ENCODE measurements around the gene NCOA6.
"Not testable (repeated sequence)": the region's sequence is repeated elsewhere in the genome, so short reads cannot be mapped to it uniquely, and the experiment has no call there.

The NCOA6 gene

DNA sequence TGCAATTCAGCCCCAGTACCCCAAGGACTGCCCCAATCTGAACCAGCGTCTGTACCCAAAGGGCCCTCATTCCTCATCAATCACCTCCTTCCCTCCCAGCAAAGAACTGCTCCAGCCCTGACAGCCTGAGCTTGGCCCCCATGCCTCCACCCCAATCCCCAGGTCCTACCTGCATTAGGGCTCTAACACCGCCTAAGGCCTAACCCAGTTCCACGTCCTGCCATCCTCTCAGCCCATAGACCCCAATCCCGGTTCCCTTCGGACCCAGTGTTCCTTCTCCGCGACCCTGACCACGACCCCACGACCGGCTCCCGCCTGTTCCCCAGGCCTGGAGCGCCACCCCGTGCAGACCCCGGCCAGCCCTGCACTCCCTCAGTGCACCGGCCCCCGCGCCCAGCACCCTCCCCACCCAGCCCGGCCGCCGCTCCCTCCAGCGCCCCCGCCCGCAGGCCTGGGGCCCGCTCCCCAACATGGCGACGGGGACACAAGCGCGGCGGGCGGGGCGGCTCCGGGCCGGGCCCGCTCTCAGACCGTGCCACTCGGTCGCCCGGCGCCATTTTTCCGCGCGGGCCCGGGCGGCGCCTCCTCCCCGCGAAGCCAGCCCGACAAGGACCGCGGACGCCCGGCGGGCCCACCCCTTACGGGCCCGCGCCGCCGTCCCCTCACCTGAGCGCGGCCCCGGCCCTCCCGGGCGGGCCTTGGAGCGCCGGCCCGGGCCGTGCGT lies 483 bp downstream of the NCOA6 start:
- DNase-seq: peak; percentile 64

DNA sequence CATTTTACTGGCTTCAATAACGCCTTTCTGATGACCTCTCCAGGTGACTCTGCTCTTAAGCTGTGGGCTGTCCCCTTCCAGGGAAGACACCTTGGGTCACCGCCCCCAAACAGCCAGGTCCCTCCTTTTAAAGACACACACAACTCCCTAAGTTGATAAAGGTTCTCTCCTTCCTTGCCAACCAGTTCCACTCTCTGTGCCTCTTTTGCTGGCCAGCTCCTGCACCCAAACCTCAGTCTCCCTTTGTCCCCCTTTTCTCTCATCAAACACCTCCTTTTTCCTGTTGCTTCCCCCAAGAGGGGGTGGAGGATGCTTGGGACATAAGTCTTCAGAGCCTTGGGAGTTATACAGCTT lies 1.0 kb downstream of the NCOA6 start:
- DNase-seq: peak; percentile 54

DNA sequence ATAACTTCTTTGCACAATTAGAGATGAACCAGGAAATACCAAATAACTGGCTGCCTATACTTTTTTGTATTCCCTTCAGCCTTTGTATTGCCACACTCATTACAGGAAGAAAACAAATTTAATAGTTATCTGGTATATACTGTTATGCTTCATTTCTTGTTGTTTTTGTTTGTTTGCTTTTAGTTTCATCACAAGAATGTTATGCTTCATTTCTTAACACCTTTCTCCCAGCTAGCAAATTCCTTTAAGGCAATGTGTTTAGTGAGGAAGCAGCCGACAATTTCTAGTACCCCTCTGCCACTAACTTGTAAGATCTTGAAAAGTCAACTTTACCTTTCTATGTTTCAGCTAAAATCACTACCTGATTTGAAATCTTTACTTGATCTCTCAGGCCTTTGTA lies 1.4 kb downstream of the NCOA6 start:
- no peak for DNase-seq

DNA sequence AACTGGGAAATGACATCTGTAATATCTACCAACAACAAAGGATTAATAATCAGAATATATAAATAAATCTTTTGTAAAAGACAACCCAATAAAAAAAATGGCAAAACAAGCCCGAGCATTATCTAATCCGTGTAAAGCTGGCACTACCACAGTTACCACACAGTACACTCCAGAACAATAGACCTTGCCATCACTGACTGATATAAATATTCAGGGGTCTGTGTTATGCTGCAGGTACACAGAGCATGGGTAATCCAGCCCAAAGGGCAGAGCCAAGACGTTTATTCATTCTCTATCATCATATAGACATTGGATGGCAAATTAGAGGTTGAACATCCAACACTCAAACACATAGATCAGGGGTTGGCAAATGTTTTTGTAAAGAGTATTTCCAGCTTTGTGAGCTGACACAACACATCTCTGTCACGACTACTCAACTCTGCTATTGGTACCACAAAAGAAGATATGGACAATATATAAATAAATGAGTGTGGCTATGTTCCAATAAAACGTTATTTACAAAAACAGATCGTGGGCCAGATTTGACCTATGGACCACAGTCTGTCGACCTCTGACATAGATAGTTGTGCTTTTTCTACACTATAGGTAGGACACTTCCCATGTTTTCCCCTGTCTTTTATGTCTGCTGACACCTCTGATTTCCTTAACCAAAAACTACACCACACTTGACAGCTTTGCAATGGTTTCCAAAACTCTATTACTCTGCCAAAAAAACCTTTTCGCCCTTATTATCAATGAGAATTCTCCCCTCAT lies 4.5 kb downstream of the NCOA6 start:
- no peak for DNase-seq

DNA sequence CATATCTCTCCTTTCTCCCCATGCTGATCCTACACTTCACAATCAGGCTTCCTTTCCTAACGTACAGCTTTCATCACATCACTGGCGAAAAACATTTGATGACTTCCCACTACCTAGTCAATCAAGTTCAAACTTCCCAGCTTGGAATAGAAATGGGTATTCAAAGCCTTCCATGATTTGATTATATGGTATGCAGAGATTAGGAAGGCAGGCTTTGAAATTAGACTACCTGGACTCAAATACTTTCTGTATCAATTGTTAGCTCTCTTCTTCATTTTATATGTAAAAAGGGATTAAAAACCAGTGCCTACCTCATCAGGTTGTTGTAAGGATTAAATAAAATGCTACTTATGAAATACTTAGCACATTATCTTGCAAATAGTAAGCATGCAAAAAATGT lies 7.7 kb downstream of the NCOA6 start:
- DNase-seq: no peak

DNA sequence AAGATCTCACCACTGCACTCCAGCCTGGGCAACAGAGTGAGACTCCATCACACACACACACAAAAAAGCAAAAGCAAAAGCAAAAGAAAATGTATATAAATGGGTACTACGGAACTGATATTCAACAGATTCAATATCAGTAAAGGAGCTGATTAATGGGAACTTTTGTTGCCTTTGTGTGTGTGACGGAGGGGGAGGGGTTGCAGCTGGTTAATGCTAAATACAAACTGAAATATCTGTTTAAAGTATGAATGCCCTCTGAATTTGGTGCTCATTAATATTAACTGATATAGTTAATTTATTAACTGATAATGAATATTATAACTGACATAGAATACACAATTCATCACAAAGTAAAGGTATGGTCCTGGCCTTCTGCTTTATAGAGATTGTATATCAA lies 8.4 kb downstream of the NCOA6 start:
- no peak for DNase-seq

DNA sequence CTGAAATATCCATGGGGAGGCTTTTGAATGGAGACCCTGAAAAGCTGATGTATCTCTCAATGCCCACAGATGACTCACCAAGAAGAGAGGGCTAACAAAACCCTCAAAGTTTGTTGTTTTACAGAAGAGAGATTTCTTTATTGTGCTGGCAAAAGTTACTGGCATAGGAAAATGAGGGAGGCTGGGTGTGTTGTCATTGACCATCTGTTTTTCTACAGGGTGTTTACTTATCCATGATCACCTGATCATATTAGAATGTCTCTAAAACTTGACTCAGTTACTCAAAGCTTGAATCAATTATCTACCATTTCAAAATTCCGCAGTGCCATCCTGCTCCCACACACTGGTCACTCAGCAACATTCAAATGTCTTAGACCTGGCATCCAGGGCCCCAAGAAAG lies 9.8 kb downstream of the NCOA6 start:
- no peak for DNase-seq

DNA sequence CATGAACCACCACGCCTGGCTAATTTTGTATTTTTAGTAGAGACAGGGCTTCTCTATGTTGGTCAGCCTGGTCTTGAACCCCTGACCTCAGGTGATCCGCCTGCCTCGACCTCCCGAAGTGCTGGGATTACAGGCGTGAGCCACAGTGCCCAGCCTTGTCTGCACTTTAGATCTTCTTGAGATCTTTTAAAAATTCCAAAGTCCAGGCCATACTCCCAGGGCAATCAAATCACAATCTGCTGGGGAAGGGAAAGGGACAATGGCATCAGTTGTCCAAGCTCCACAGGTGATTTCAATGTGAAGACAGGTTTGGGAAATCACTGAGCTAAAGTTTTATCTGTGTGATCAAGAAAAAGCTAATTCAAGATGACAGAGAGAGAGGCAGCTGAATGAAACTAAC lies 16.9 kb downstream of the NCOA6 start:
- no peak for DNase-seq

DNA sequence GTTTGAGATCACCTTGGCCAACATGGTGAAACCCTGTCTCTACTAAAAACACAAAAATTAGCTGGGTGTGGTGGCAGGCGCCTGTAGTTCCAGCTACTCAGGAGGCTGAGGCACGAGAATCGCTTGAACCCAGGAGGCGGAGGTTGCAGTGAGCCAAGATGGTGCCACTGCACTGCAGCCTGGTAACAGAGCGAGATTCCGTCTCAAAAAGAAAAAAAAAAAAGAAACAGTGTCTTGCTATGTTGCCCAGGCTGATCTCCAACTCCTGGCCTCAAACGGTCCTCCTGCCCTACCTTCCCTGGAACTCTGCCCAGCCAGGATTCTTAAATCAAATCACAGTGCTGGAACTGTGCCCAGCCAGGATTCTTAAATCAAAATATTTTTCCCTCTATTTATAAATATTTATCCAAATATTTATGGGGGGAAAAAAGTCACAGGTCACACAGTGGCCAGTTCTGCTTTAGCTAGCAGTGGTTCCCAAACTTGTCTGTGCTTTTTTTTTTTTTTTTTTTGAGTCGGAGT lies 17.4 kb downstream of the NCOA6 start:
- DNase-seq: not testable (repeated sequence)

DNA sequence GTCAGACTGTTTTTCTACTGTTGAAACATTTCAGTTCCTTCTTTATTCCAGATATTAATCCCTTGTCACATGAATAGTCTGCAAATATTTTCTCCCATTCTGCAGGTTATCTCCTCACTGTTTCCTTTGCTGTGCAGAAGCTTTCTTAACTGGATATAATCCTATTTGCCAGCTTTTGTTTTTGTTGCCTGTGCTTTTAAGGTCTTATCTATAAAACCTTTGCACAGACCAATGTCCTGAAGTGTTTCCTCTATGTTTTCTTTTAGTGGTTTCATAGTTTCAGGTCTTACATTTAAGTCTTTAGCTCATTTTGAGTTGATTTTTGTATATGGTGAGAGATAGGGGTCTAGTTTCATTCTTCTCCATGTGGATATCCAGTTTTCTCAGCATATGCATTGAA lies 19.2 kb downstream of the NCOA6 start:
- DNase-seq: no peak

DNA sequence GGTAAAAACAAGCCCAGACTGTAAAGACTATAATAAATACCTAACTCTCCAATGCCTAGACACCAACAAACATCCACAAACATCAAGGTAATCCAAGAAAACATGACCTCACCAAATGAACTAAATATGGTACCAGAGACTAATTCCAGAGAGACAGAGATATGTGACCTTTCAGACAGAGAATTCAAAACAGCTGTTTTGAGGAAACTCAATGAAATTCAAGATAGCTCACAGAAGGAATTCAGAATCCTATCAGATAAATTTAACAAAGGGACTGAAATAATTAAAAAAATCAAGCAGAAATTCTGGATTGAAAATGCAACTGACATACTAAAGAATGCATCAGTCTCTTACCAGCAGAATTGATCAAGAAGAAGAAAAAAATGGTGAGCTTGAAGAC lies 26.6 kb downstream of the NCOA6 start:
- DNase-seq: no peak

DNA sequence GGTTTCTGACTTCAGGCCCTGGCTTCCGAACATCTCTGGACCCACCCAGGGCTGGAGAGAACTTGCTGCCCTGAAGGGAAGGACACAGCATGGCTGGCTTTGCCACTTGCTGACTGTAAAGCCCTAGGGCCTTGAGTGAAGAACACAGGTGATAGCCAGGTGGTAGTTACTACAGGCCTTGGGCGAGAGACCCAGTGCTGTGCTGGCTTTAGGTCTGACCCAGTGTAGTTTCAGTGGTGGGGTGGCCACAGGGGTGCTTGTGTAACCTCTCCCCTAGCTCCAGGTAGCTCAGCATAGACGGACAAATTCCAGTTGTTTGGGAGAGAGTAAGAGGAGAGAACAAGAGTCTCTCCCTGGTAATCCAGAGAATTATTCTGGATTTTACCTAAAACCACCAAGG lies 27.1 kb downstream of the NCOA6 start:
- no peak for DNase-seq

DNA sequence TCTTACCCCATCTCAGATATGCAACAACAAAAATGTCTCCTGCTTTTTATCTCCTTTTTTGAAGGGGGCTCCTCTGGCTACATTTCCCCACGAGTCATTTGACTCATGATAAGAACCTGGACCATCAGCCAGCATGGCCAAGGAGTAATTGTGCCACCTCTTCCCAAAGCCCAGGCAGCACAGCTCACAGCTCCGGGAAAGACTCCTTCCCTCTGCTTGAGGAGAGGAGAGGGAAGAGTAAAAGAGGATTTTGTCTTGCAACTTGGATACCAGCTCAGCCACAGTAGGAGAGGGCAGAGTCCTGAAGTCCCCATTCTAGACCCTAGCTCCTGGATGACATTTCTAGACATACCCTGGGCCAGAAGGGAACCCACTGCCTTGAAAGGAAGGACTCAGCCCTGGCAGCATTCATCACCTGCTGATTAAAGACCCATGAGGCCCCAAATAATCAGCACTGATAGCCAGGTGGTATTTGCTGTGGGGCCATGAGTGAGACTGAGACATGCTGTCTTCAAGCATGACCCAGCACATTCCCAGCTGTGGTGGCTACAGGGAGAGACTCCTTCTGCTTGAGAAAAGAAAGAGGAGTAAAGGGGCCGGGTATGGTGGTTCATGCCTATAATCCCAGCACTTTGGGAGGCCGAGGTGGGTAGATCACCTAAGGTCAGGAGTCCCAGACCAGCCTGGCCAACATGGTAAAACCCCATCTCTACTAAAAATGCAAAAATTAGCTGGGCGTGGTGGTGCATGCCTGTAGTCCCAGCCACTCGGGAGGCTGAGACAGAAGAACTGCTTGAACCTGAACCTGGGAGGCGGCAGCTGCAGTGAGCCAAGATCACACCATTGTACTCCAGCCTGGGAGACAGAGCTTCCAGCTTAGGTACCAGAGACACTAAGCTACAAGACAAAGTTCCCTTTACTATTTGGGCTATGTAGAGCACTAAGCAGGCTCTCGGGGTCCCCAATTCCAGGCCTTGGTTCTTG lies 28.1 kb downstream of the NCOA6 start:
- no peak for DNase-seq

DNA sequence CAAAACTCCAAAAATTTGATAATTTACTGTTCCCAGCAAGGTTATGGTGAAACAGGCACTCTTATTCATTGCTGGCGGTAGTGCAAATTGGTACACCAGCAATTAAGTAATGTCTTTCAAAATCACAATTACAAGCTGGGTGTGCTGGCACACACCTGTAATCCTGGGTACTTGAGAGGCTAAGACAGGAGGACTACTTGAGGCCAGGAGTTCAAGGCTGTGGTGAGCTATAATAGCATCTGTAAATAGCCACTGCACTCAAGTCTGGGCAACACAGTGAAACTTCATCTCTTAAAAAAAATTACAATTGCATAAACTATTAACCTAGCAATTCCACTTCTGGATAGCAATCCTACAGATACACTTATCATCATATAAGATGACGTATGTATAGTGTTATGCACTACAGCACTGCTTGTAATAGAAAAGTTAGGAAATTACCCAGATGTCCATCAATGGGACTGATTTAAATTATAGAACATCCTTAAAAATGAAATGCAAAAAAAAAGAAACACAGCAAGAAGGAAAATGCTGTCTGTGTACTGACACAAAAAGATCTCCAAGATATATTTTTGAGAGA lies 31.4 kb downstream of the NCOA6 start:
- DNase-seq: no peak

DNA sequence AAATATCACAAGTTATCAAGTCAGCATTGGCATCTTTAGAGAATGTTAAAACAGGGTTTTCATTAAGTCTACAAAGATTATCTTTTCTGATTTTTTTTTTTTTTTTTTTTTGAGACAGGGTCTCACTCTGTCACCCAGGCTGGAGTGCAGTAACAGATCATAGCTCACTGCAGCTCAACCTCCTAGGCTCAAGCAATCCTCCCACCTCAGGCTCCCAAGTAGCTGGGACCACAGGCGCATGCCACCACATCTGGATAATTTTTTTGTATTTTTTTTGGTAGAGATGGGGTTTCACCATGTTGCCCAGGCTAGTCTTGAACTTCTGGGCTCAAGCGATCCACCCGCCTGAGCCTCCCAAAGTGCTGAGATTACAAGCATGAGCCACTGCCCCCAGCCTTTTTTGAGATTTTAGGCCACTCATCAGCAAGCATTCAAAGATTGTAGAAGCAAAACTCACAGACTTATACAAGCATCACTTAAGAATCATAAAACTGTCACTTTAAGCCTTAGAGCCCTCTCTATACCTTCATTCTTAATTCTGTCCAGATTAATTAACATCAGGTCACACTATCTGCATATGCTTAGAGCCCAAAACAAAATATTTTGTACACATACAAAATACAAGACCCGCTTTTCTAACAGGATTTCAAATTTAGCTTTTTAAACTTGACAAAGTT lies 32.6 kb downstream of the NCOA6 start:
- DNase-seq: no peak

DNA sequence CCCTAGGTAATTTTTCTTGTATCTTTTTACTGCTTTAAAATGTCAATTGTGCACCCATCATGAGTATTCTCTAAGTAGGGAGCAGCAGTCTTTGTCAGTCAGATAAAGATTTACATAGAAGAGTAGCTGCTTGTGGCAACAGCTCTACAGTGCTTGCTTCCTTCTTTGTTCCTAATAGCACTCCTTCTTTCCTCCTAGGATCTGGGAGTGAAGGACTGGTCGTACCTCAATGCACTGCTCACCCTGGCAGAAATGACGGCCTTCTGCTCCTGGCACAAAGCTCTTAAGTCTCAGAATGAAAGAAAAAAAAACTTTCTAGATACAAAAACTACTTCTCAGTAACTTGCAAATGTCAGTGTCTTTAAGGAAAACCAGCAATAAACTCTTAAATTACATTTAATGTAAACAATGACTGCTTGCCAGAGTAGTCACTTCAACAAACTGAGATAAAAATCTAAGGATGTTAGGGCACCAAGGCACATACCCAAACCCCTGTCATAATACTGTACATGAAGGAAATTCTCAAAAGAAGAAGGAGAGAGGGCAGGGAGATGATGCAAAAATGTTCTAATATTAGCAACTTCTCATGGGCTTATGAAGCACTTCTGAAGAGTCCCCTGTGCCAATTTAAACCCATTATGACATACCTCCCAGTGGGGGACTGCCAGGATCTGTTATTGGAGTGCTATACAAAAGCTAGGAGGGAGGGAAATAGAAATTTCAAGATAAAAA lies 34.0 kb downstream of the NCOA6 start:
- no peak for DNase-seq

DNA sequence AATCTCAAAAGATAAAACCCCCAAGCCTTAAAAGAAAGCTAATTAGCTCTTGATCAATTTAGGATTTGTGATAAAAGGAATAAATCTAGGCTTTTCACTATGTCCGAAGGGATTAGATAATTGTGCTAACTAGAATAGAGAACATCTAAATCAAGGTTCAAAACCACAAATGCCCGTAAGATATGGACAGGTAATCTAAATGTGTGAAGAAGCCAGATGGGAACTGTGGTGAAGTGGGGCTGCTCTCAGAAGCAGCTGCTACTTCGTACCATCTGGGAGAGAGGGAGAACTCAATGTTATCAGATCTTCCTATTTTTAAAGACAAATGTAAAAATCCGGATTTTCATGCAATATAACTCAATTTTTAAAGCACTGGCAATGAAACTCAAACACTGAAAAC lies 44.2 kb downstream of the NCOA6 start:
- DNase-seq: no peak

DNA sequence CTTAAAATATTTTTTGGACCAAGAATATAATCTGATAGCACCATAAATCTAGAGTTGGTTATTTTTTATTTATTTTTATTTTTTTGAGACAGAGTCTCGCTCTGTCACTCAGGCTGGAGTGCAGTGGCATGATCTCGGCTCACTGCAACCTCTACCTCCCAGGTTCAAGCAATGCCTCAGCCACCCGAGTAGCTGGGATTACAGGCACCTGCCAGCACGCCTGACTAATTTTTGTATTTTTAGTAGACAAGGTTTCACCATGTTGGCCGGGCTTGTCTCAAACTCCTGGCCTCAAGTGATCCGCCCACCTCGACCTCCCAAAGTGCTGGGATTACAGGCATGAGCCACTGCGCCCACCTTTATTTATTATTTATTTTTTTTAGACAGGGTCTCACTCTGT lies 45.2 kb downstream of the NCOA6 start:
- DNase-seq: not testable (repeated sequence)

DNA sequence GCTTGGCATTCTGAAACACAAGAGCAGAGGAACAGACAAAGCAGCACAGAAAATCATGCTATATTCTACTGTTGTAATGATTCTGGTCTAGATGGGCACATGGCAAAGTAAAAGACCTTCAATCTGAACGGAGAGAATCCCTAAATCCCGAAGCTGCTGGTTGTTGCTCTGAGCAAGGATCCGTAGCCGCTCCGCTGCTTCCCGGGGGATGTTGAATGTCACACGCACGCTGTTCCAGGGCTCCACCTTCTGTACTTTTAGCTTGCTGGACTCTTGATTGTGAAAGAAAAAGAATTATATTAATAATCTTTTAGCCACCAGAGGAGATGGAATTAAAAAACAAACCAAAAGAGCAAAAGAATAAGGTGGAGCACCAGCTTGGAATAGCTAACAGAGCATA lies 49.3 kb downstream of the NCOA6 start:
- DNase-seq: no peak

DNA sequence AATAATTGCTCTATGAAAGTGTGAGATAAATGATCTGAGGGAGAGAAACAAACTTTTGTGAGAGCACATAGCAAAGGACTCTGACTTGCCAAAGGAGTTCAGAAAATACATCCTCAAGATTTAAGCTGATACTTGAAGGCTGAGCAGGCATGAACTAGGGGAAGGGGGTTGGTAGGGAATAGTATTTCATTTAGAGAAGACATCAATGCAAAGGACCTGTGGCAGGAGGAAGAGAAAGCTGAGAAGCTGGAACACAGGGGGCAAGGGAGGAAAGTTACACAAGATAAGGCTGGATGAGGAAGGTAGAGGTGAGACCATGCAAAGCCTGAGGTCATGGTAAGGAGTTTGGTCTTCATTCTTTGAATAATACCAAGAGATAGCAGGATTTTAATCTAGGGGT lies 50.6 kb downstream of the NCOA6 start:
- DNase-seq: no peak

DNA sequence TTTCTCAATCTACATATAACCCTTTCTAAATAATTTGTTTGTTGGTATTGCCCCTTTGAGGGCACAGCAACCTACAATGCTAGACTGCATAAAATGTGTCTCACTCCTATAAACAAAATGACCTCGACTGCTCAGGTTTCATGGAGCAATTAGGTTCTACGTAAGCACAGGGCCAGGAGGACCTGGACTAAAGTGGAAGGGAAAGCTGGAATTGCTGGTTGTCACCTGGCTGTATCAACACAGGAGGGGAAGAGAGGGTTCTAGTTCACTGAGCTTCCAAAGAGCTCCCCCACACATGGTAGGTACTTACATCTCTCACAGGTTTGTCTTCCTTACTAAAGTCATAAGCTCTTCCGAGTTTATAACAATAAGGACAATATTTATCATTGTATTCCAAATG lies 51.0 kb downstream of the NCOA6 start:
- no peak for DNase-seq

DNA sequence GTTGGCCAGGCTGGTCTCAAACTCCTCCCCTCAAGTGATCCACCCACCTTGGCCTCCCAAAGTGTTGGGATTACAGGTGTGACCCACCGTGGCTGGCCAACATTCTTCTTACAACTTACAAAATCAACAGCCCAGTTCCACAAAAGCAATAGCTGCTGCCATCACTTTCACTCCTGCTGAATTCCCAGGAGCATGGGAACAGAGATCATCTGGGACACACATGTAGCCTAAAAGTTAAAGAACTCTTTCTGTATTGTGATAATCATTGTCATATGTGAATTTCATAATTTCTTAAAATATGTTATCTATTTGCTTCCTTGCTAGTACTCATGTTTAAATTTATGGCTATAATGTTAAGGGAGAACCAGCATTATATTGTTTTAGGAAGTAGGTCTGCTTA lies 51.7 kb downstream of the NCOA6 start:
- no peak for DNase-seq

All from T-helper 9 cell (primary cell).